H1 (cell line): ENCODE data around the gene MLLT6. TPM values are rescaled to one million over a fixed set of nuclear protein-coding genes. Genes with fewer than 3 reads are reported as not detected.

Experiments
- CTCF ChIA-PET: fragments of 300-600 bp; sonication (Branson Sonifier 250); formaldehyde crosslinking; loops from one replicate; lab custom pipeline; 2021; ENCODE audit not compliant: partially characterized antibody; lab: Charles Lee
- POLR2A ChIA-PET: fragments of 300-600 bp; sonication (Branson Sonifier 250); formaldehyde crosslinking; loops from one replicate; lab custom pipeline; 2021; ENCODE audit warnings: inconsistent platforms; ENCODE audit not compliant: partially characterized antibody; lab: Charles Lee
- DNase-seq, 2 experiments: peaks; one replicate each; pipeline versions ENCODE4 v3.0.0 to v3.0.0-alpha.2; 2010 to 2022; ENCODE audit warnings: low spot score in 2 of 2, low read depth in 1 of 2, mixed read lengths in 1 of 2
- FAIRE-seq: peaks from 2 replicates; lab custom pipeline; 2011; peaks lifted over from hg19 to GRCh38; lab: Jason Lieb, UNC
- H2AFZ ChIP-seq: 2 replicates; pipeline ENCODE4 v1.8.1; 2012; ENCODE audit warnings: low read length, inconsistent platforms
- H2AK5ac ChIP-seq: 2 replicates; pipeline ENCODE4 v1.6.1; 2013; ENCODE audit warnings: low read depth, low read length
- H2BK120ac ChIP-seq: replicated peaks from 2 replicates; pipeline ENCODE3; 2013; ENCODE audit warnings: low read depth, low read length, inconsistent platforms
- H2BK12ac ChIP-seq: 2 replicates; pipeline ENCODE4 v1.6.1; 2013; ENCODE audit warnings: low read depth, low read length
- H2BK15ac ChIP-seq: 2 replicates; pipeline ENCODE4 v1.6.1; 2013; ENCODE audit warnings: low read length
- H2BK20ac ChIP-seq: 2 replicates; pipeline ENCODE4 v1.6.1; 2013; ENCODE audit warnings: low read length
- H2BK5ac ChIP-seq: 2 replicates; pipeline ENCODE4 v1.6.1; 2013; ENCODE audit warnings: low read depth, low read length
- H3K14ac ChIP-seq: 2 replicates; pipeline ENCODE4 v1.6.1; 2013; ENCODE audit warnings: inconsistent platforms; ENCODE audit not compliant: insufficient read length
- H3K18ac ChIP-seq: 2 replicates; pipeline ENCODE4 v1.6.1; 2013; ENCODE audit warnings: low read length; ENCODE audit errors: extremely low read depth
- H3K23ac ChIP-seq: 2 replicates; pipeline ENCODE4 v1.6.1; 2013; ENCODE audit warnings: inconsistent platforms; ENCODE audit not compliant: insufficient read length
- H3K23me2 ChIP-seq: 2 replicates; pipeline ENCODE4 v1.6.1; 2013; ENCODE audit warnings: low read depth, low read length
- H3K27ac ChIP-seq: 2 replicates; pipeline ENCODE4 v1.6.1; 2011; ENCODE audit warnings: low read depth, low read length, inconsistent platforms
- H3K27me3 ChIP-seq, 4 experiments: replicated peaks in 1 of 4; 1 replicate in 1 of 4; 2 replicates in 3 of 4; pipeline versions ENCODE4 v1.6.1 to v1.8.1; 2011 to 2013; ENCODE audit warnings: low read length in 3 of 4, mild to moderate bottlenecking in 3 of 4, inconsistent platforms in 2 of 4, mixed read lengths in 2 of 4, moderate library complexity in 1 of 4; ENCODE audit not compliant: control insufficient read depth in 3 of 4, insufficient read depth in 3 of 4; ENCODE audit errors: extremely low read depth in 1 of 4
- H3K36me3 ChIP-seq, 4 experiments: 2 replicates each; pipeline versions ENCODE4 v1.6.1 to v1.8.1; 2011 to 2013; ENCODE audit warnings: mild to moderate bottlenecking in 4 of 4, low read length in 3 of 4, moderate library complexity in 2 of 4, control low read depth in 1 of 4, inconsistent platforms in 1 of 4; ENCODE audit not compliant: insufficient read depth in 4 of 4, control insufficient read depth in 2 of 4
- H3K4ac ChIP-seq: replicated peaks from 2 replicates; pipeline ENCODE3; 2013; ENCODE audit warnings: low read length, low read depth, mixed read lengths, inconsistent platforms; ENCODE audit not compliant: insufficient read length
- H3K4me1 ChIP-seq, 4 experiments: replicated peaks in 1 of 4; 1 replicate in 1 of 4; 2 replicates in 3 of 4; pipeline versions ENCODE4 v1.6.1 to v1.8.1; 2011 to 2013; ENCODE audit warnings: low read length in 3 of 4, inconsistent platforms in 2 of 4, mixed read lengths in 1 of 4; ENCODE audit not compliant: insufficient read depth in 4 of 4, control insufficient read depth in 3 of 4
- H3K4me2 ChIP-seq, 2 experiments: 2 replicates each; pipeline versions ENCODE4 v1.6.1 to v1.8.1; 2011 to 2013; ENCODE audit warnings: low read depth in 2 of 2, low read length in 2 of 2, control low read depth in 1 of 2, inconsistent platforms in 1 of 2, mild to moderate bottlenecking in 1 of 2; ENCODE audit not compliant: insufficient read depth in 1 of 2
- H3K4me3 ChIP-seq, 4 experiments: fragments of 200-600, 300-600 bp in 1 of 4; sonication (generic), shearing (Covaris generic), sonication (Bioruptor Twin) in 1 of 4; 2 replicates each; pipeline versions ENCODE4 v1.5.1 to v1.8.1; 2011 to 2016; ENCODE audit warnings: low read length in 4 of 4, low read depth in 3 of 4, control low read depth in 2 of 4, inconsistent platforms in 2 of 4, mild to moderate bottlenecking in 2 of 4, mixed read lengths in 1 of 4, moderate library complexity in 1 of 4; ENCODE audit not compliant: insufficient read depth in 2 of 4; ENCODE audit errors: extremely low read depth in 1 of 4
- H3K56ac ChIP-seq: replicated peaks from 2 replicates; pipeline ENCODE3; 2013; ENCODE audit warnings: low read depth, mild to moderate bottlenecking, mixed read lengths, low read length, inconsistent platforms; ENCODE audit not compliant: insufficient read length
- H3K79me1 ChIP-seq: 2 replicates; pipeline ENCODE4 v1.6.1; 2013; ENCODE audit warnings: low read depth, low read length, control low read depth
- H3K79me2 ChIP-seq, 2 experiments: 2 replicates each; pipeline versions ENCODE4 v1.6.1 to v1.8.1; 2012 to 2013; ENCODE audit warnings: low read length in 2 of 2, mild to moderate bottlenecking in 2 of 2, inconsistent platforms in 1 of 2; ENCODE audit not compliant: insufficient read depth in 2 of 2, control insufficient read depth in 1 of 2
- H3K9ac ChIP-seq, 4 experiments: replicated peaks in 1 of 4; 1 replicate in 1 of 4; 2 replicates in 3 of 4; pipeline versions ENCODE4 v1.6.1 to v1.8.1; 2011 to 2013; ENCODE audit warnings: low read depth in 3 of 4, low read length in 3 of 4, control low read depth in 2 of 4, mild to moderate bottlenecking in 2 of 4, moderate library complexity in 2 of 4, inconsistent platforms in 1 of 4; ENCODE audit errors: extremely low read depth in 1 of 4
- H3K9me3 ChIP-seq, 2 experiments: 2 replicates each; pipeline versions ENCODE4 v1.6.1 to v1.8.1; 2012 to 2013; ENCODE audit warnings: mild to moderate bottlenecking in 2 of 2, moderate library complexity in 2 of 2, control low read depth in 1 of 2, inconsistent platforms in 1 of 2, low read depth in 1 of 2, low read length in 1 of 2, mixed read lengths in 1 of 2; ENCODE audit not compliant: insufficient read depth in 2 of 2
- H4K20me1 ChIP-seq, 2 experiments: replicated peaks in 1 of 2; 2 replicates each; pipeline versions ENCODE3 to v1.8.1; 2011 to 2013; ENCODE audit warnings: inconsistent platforms in 2 of 2, low read length in 2 of 2, mild to moderate bottlenecking in 1 of 2; ENCODE audit not compliant: insufficient read depth in 2 of 2, control insufficient read depth in 1 of 2
- H4K5ac ChIP-seq: 2 replicates; pipeline ENCODE4 v1.6.1; 2013; ENCODE audit warnings: low read length, low read depth, mixed read lengths, inconsistent platforms; ENCODE audit not compliant: insufficient read length
- H4K8ac ChIP-seq: 2 replicates; pipeline ENCODE4 v1.8.0; 2013; ENCODE audit warnings: mild to moderate bottlenecking, moderate library complexity, low read length, inconsistent platforms; ENCODE audit not compliant: insufficient read depth; ENCODE audit errors: extremely low read depth
- H4K91ac ChIP-seq: replicated peaks from 2 replicates; pipeline ENCODE3; 2013; ENCODE audit warnings: low read length, mixed read lengths, inconsistent platforms; ENCODE audit not compliant: insufficient read length
- CHD2 ChIP-seq: IDR thresholded peaks from 2 replicates; pipeline ENCODE4 v1.6.1; 2012; ENCODE audit warnings: low read length, improper control_type of control experiment
- KDM5A ChIP-seq: fragments of 200-600 bp; IDR thresholded peaks from 2 replicates; pipeline ENCODE4 v1.7.1; 2012; ENCODE audit warnings: mild to moderate bottlenecking, low read length, inconsistent platforms, mixed read lengths
- MAX ChIP-seq: IDR thresholded peaks from 2 replicates; pipeline ENCODE4 v1.6.1; 2012; ENCODE audit warnings: inconsistent platforms
- NRF1 ChIP-seq: IDR thresholded peaks from 2 replicates; pipeline ENCODE4 v1.6.1; 2011; ENCODE audit warnings: mild to moderate bottlenecking, low read depth, low read length, improper control_type of control experiment
- SAP30 ChIP-seq: fragments of 300-600 bp; sonication (generic); IDR thresholded peaks from 2 replicates; pipeline ENCODE4 v1.7.1; 2012; ENCODE audit warnings: low read length, moderate library complexity, mild to moderate bottlenecking, inconsistent platforms; ENCODE audit not compliant: insufficient read depth, insufficient replicate concordance
- SIRT6 ChIP-seq: IDR thresholded peaks from one replicate; pipeline ENCODE4 v1.7.1; 2012; ENCODE audit warnings: low read length, inconsistent platforms
- SP2 ChIP-seq: IDR thresholded peaks from 2 replicates; pipeline ENCODE4 v1.6.1; 2012; ENCODE audit warnings: mild to moderate bottlenecking, low read length, inconsistent platforms
- TAF7 ChIP-seq: optimal IDR thresholded peaks from 2 replicates; pipeline ENCODE3; 2011; ENCODE audit warnings: low read depth, mild to moderate bottlenecking, inconsistent platforms, low read length, moderate library complexity, borderline replicate concordance
- TBP ChIP-seq: IDR thresholded peaks from 2 replicates; pipeline ENCODE4 v1.6.1; 2011; ENCODE audit warnings: low read depth, low read length, improper control_type of control experiment
- TEAD4 ChIP-seq: IDR thresholded peaks from 2 replicates; pipeline ENCODE4 v1.6.1; 2012; ENCODE audit warnings: low read depth, low read length, inconsistent platforms, mixed read lengths
- ZNF274 ChIP-seq: IDR thresholded peaks from 2 replicates; pipeline ENCODE4 v1.7.0; 2012; ENCODE audit warnings: low read length, borderline replicate concordance; ENCODE audit errors: extremely low read depth
- WGBS, 2 experiments: shearing (Covaris generic) in 1 of 2; methylation state at CpG; one replicate each; pipeline versions ENCODE4 v1.1.6 to v1.1.7; 2013 to 2015; ENCODE audit warnings: low lambda C conversion rate in 2 of 2, mixed read lengths in 2 of 2, inconsistent platforms in 1 of 2, low coverage in 1 of 2, missing lambda C conversion rate in 1 of 2; ENCODE audit not compliant: insufficient replicate concordance in 2 of 2, insufficient coverage in 1 of 2, insufficient read length in 1 of 2; ENCODE audit errors: extremely low coverage in 1 of 2, missing lambda C conversion rate in 1 of 2; 5-methylcytosine and 5-hydroxymethylcytosine counted together
- polyA plus RNA-seq, 7 experiments: library from polyadenylated mRNA; depleted of rRNA in 3 of 7; stranded (reverse) in 5 of 7; unstranded in 2 of 7; fragments of >200 nt in 5 of 7; fragments of 200-250 nt in 2 of 7; gene quantifications; 1 replicate in 5 of 7; 2 replicates in 1 of 7; 4 replicates in 1 of 7; pipeline versions ENCODE4 v1.2.1 to v1.2.3, GENCODE V29; 2011 to 2013; ENCODE audit warnings: missing spikeins in 2 of 7, mixed read lengths in 2 of 7
- total RNA-seq: library from RNA; stranded (reverse); fragmentation: NEBNext Ultra II Directional; extraction: Animal tissue kit (Norgen Biotek cat#: 25700); gene quantifications from 2 replicates; pipeline ENCODE4 v1.2.1, GENCODE V29; 2021

MLLT6 gene
- total and polyA plus RNA-seq, 2 of the 8 experiments (the other 6 are each of a cell fraction or from before 2014, with no cell fraction given): 6.5 to 8.0 TPM

GRCh38 chr17:38742411-38743308, 37.6 kb downstream of the MLLT6 start:
- 90% methylated on average over 21 of the region's 22 CpGs; no CpG with 5 or more reads in 1 of the 2 experiments for WGBS, 2 experiments
- H2BK12ac ChIP-seq: 0 out of 2 replicates have a peak overlapping the region, but pooled peaks have one; percentile 23
- H3K9ac ChIP-seq: no peak overlapping the region; a peak in 1 of 7 replicates
- no peak overlapping the region for H4K5ac ChIP-seq
- no peaks in the 10 kb centered on the region for H3K9me3 ChIP-seq
- TF ChIP-seq SP2 (no peak), KDM5A (no peak), CHD2 (no peak), SIRT6 (no peak), SAP30 (no peak), TEAD4 (no peak), TAF7 (no peak), TBP (no peak), MAX (no peak), ZNF274 (no peak), NRF1 (no peak)
- H3K14ac ChIP-seq: no peak overlapping the region
- FAIRE-seq (no peak), DNase-seq (no peak)
- H2BK20ac ChIP-seq: no peak overlapping the region
- H2AK5ac ChIP-seq: peak overlapping the region; percentile 65; the same call in 1 of the 2 replicates
- 0 out of 2 replicates have a peak overlapping the region, but pooled peaks have one; percentile 61 for H2BK15ac ChIP-seq
- H3K23ac ChIP-seq: no peak overlapping the region
- H3K27ac ChIP-seq: 0 out of 2 replicates have a peak overlapping the region, but pooled peaks have one; percentile 26
- H3K4ac ChIP-seq: no peak overlapping the region
- ChIA-PET CTCF (interaction anchor here (0.8 to 4.6 kb wide), 4 partner anchors 8 to 47 kb away, joined by 3 to 40 read pairs (median 4); no protein-coding TSS in a partner anchor), POLR2A (interaction anchor here (0.7 to 4.8 kb wide), 5 partner anchors 10 to 36 kb away, joined by 3 to 40 read pairs (median 4); partner anchors contain the start of gene CISD3)
- no peak overlapping the region for H2AFZ ChIP-seq
- H2BK120ac ChIP-seq: no peak overlapping the region
- peaks cover 7 to 37% (median 22%) of the 10 kb centered on the region in 4 experiments for H3K4me1 ChIP-seq
- no peak overlapping the region for H3K18ac ChIP-seq
- no peaks in the 10 kb centered on the region for H3K27me3 ChIP-seq
- H3K4me2 ChIP-seq: peak overlapping the region in 1 of 2 experiments; percentile 68; a peak in 2 of 4 replicates
- H3K56ac ChIP-seq: no peak overlapping the region
- no peak overlapping the region for H2BK5ac ChIP-seq
- peaks cover 45 to 83% of the 10 kb centered on the region in 2 experiments for H3K79me2 ChIP-seq
- peaks cover 29% of the 10 kb centered on the region for H3K79me1 ChIP-seq
- H3K23me2 ChIP-seq: peaks cover 15% of the 10 kb centered on the region; the same call in 1 of the 2 replicates
- H4K8ac ChIP-seq: no peak overlapping the region; the same call in 1 of the 2 replicates
- peaks cover 2 to 23% (median 14%) of the 10 kb centered on the region in 4 experiments; a peak in 7 of 8 replicates for H3K36me3 ChIP-seq
- H4K91ac ChIP-seq: no peak overlapping the region
- peak overlapping the region in 2 of 4 experiments; percentile 13 to 39; a peak in 2 of 8 replicates for H3K4me3 ChIP-seq
- H4K20me1 ChIP-seq: peaks cover 46 to 62% of the 10 kb centered on the region in 2 experiments
